SK-N-MC (cell line): Measurements from ENCODE around the gene LTA.

ENCODE experiments used
- EZH2 ChIP-seq: fragments of 200-600 bp; sonication (generic); IDR thresholded peaks from one replicate; pipeline ENCODE4 v1.6.1; 2017; ENCODE audit warnings: antibody characterized with exemption
- POLR2AphosphoS5 ChIP-seq: IDR thresholded peaks from 2 replicates; pipeline ENCODE4 v1.6.1; 2012; ENCODE audit warnings: mild to moderate bottlenecking, low read depth, low read length, borderline replicate concordance

DNA sequence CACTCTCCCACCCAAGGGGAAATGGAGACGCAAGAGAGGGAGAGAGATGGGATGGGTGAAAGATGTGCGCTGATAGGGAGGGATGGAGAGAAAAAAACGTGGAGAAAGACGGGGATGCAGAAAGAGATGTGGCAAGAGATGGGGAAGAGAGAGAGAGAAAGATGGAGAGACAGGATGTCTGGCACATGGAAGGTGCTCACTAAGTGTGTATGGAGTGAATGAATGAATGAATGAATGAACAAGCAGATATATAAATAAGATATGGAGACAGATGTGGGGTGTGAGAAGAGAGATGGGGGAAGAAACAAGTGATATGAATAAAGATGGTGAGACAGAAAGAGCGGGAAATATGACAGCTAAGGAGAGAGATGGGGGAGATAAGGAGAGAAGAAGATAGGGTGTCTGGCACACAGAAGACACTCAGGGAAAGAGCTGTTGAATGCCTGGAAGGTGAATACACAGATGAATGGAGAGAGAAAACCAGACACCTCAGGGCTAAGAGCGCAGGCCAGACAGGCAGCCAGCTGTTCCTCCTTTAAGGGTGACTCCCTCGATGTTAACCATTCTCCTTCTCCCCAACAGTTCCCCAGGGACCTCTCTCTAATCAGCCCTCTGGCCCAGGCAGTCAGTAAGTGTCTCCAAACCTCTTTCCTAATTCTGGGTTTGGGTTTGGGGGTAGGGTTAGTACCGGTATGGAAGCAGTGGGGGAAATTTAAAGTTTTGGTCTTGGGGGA is 4.0 kb downstream of the LTA start:
- TF ChIP-seq EZH2 (no peak), POLR2AphosphoS5 (no peak)
